Gastrocnemius medialis (tissue), 4 donors: Measurements from ENCODE around the gene CD300C.

Experiments
- CTCF ChIP-seq, 5 experiments: fragments of 450-650 bp in 3 of 5; fragments of 200-600 bp in 2 of 5; sonication (generic) in 2 of 5; IDR thresholded peaks in 4 of 5; conservative IDR thresholded peaks in 1 of 5; 1 replicate in 4 of 5; 2 replicates in 1 of 5; pipeline ENCODE4 v1.5.1; 2016 to 2019; ENCODE audit warnings: antibody characterized with exemption in 5 of 5, mild to moderate bottlenecking in 3 of 5, moderate library complexity in 3 of 5
- POLR2A ChIP-seq, 2 donors: fragments of 450-650 bp; IDR thresholded peaks; one replicate each; pipeline ENCODE4 v1.6.1; 2017; ENCODE audit warnings: antibody characterized with exemption in 2 of 2, mild to moderate bottlenecking in 2 of 2, moderate library complexity in 2 of 2

- TF ChIP-seq CTCF (IDR thresholded peaks at IDR 0.05 in 4 of 5, conservative IDR thresholded peaks at IDR 0.05 in 1 of 5) (no peak), POLR2A (IDR thresholded peaks at IDR 0.05) (no peak)
These were observed 48.4 kb downstream of the CD300C start for GRCh38 chr17:74497471-74497870.
